Measurements from ENCODE around the gene TFAP2D. TPM values are rescaled to one million over a fixed set of nuclear protein-coding genes. Genes with fewer than 3 reads are reported as not detected.

TFAP2D gene
- total and polyA plus RNA-seq, 2 of the 4 experiments (the other 2 are of a cell fraction): not detected

GRCh38 chr6:50724381-50725124 lies 11.2 kb downstream of the TFAP2D start:
- H3K18ac ChIP-seq (ENCODE audit: low read depth, low read length): no peak overlapping the region
- H3K9me1 ChIP-seq (ENCODE audit: insufficient read depth, low read length): no peaks in the 10 kb centered on the region
- no peak overlapping the region for H4K91ac ChIP-seq (ENCODE audit: insufficient read depth, low read depth, low read length)
- no peak overlapping the region for H4K8ac ChIP-seq (ENCODE audit: low read depth in 2 of 2, low read length in 2 of 2)
- no peak overlapping the region for H2BK20ac ChIP-seq (ENCODE audit: low read depth, low read length)
- H2AFZ ChIP-seq (replicated peaks; ENCODE audit: low read length, poor library complexity): no peak overlapping the region
- H2AK9ac ChIP-seq (replicated peaks; ENCODE audit: low read depth, low read length, poor library complexity): no peak overlapping the region
- CTCF ChIA-PET: no interaction called here
- POLR2A ChIA-PET (ENCODE audit: unreplicated experiment): no interaction called here
- no peak for DNase-seq
- H3K4ac ChIP-seq (ENCODE audit: low read depth, low read length): no peak overlapping the region
- dilution Hi-C loops (cut with HindIII; ENCODE audit: low sequenced_read_pairs, unreplicated experiment): no loop called here
- H2BK5ac ChIP-seq (ENCODE audit: low read depth, low read length, poor library complexity, severe bottlenecking): no peak overlapping the region
- H3K14ac ChIP-seq (replicated peaks; ENCODE audit: low read depth, low read length): no peak overlapping the region
- no peaks in the 10 kb centered on the region for H3K4me1 ChIP-seq (ENCODE audit: control insufficient read depth, insufficient read depth, low read length)
- no peak overlapping the region for H3K27ac ChIP-seq (ENCODE audit: insufficient read depth, low read length)
- H4K20me1 ChIP-seq (ENCODE audit: insufficient read depth, low read length): no peaks in the 10 kb centered on the region
- no peak overlapping the region for H2BK120ac ChIP-seq (ENCODE audit: low read depth, low read length)
- in situ Hi-C loops (cut with MboI; ENCODE audit: low sequenced_read_pairs): no loop called here
- no peaks in the 10 kb centered on the region for H3K36me3 ChIP-seq (ENCODE audit: control insufficient read depth, insufficient read depth, low read length)
- no peak overlapping the region for H4K5ac ChIP-seq (ENCODE audit: low read depth, low read length)
- H2AK5ac ChIP-seq (ENCODE audit: low read depth, low read length): no peak overlapping the region
- H3K56ac ChIP-seq (ENCODE audit: extremely low read depth, insufficient read depth, low read length): no peak overlapping the region
- no peak overlapping the region for H3K23ac ChIP-seq (ENCODE audit: low read depth, low read length)
- H3K79me1 ChIP-seq (ENCODE audit: low read depth in 1 of 2, low read length in 2 of 2): no peaks in the 10 kb centered on the region
- H3K4me2 ChIP-seq (ENCODE audit: low read depth, low read length): no peak overlapping the region
- no peak overlapping the region for H2BK15ac ChIP-seq (ENCODE audit: low read depth, low read length)
- WGBS, 2 experiments (ENCODE audit: extremely low coverage in 2 of 2, insufficient read length in 1 of 2): 0% methylated on average over 1 of the region's 43 CpGs; no CpG with 5 or more reads in 1 of the 2 experiments
- H3K27me3 ChIP-seq (ENCODE audit: control insufficient read depth, insufficient read depth, low read length): peaks cover 2% of the 10 kb centered on the region
- no peak for TF ChIP-seq CHD1 (IDR thresholded peaks at IDR 0.05; ENCODE audit: low read depth, low read length)
- TF ChIP-seq POLR2A (IDR thresholded peaks at IDR 0.05; ENCODE audit: low read depth, low read length): no peak
- no peak for TF ChIP-seq NFE2L2 (IDR thresholded peaks at IDR 0.05; ENCODE audit: low read depth, low read length)
- TF ChIP-seq RFX5 (IDR thresholded peaks at IDR 0.05; ENCODE audit: low read depth, low read length): no peak
- TF ChIP-seq USF2 (IDR thresholded peaks at IDR 0.05; ENCODE audit: low read depth, low read length): no peak
- TF ChIP-seq MXI1 (IDR thresholded peaks at IDR 0.05; ENCODE audit: borderline replicate concordance, low read depth, low read length): no peak
- no peak for TF ChIP-seq RAD21 (IDR thresholded peaks at IDR 0.05; ENCODE audit: low read length)
- TF ChIP-seq CEBPB (IDR thresholded peaks at IDR 0.05; ENCODE audit: low read depth, low read length): no peak
- no peak for TF ChIP-seq CTCF (conservative IDR thresholded peaks at IDR 0.05; ENCODE audit: low read depth, low read length)
- TF ChIP-seq ELK1 (IDR thresholded peaks at IDR 0.05; ENCODE audit: borderline replicate concordance, low read depth, low read length): no peak
- no peak for TF ChIP-seq FOS (IDR thresholded peaks at IDR 0.05; ENCODE audit: low read depth, low read length)
- TF ChIP-seq MAZ (IDR thresholded peaks at IDR 0.05; ENCODE audit: borderline replicate concordance, low read depth, low read length): no peak
- TF ChIP-seq MAFK (IDR thresholded peaks at IDR 0.05; ENCODE audit: low read depth, low read length): no peak
- TF ChIP-seq BHLHE40 (IDR thresholded peaks at IDR 0.05; ENCODE audit: low read depth, low read length): no peak
- no peak for TF ChIP-seq SMC3 (IDR thresholded peaks at IDR 0.05; ENCODE audit: low read depth, low read length)
- TF ChIP-seq RCOR1 (IDR thresholded peaks at IDR 0.05; ENCODE audit: insufficient replicate concordance, low read length): no peak
- no peaks in the 10 kb centered on the region for H3K9me3 ChIP-seq (ENCODE audit: control insufficient read depth, insufficient read depth, low read length)
- intact Hi-C loops (cut with micrococcal nuclease): no loop called here
- H3K9ac ChIP-seq (ENCODE audit: low read depth, low read length): no peak overlapping the region
- no TSS peak for BruUV-seq (replicated peaks)
- no peak for ATAC-seq (ENCODE audit: low read depth)
- H3K4me3 ChIP-seq (ENCODE audit: insufficient read depth, low read depth, low read length): no peak overlapping the region
